PFSK-1 (cell line): ENCODE measurements around the gene UQCRFS1.

Experiments used
- FOXP2 ChIP-seq: optimal IDR thresholded peaks from 2 replicates; pipeline ENCODE3; 2011; ENCODE audit warnings: borderline replicate concordance, control low read depth, inconsistent platforms; ENCODE audit not compliant: insufficient read depth; ENCODE audit errors: extremely low read length, extremely low read depth
- POLR2AphosphoS5 ChIP-seq: IDR thresholded peaks from 2 replicates; pipeline ENCODE4 v1.6.1; 2012; ENCODE audit warnings: low read depth, mild to moderate bottlenecking, control low read depth, low read length, moderate library complexity
- SIN3A ChIP-seq: IDR thresholded peaks from 2 replicates; pipeline ENCODE4 v1.6.1; 2012; ENCODE audit warnings: mild to moderate bottlenecking, low read length, moderate library complexity, borderline replicate concordance; ENCODE audit not compliant: insufficient read depth
- TAF1 ChIP-seq: IDR thresholded peaks from 2 replicates; pipeline ENCODE4 v1.6.1; 2012; ENCODE audit warnings: low read length, control low read depth, borderline replicate concordance; ENCODE audit not compliant: insufficient read depth
- TF ChIP-seq, protein P1 (sequence below), 2 experiments: IDR thresholded peaks; 2 replicates each; pipeline versions ENCODE4 v1.6.1 to v1.8.0; 2011 to 2012; ENCODE audit warnings: low read depth in 2 of 2, low read length in 2 of 2, control low read depth in 1 of 2, inconsistent platforms in 1 of 2, mild to moderate bottlenecking in 1 of 2, moderate library complexity in 1 of 2; ENCODE audit not compliant: insufficient read depth in 1 of 2

Gene UQCRFS1

DNA sequence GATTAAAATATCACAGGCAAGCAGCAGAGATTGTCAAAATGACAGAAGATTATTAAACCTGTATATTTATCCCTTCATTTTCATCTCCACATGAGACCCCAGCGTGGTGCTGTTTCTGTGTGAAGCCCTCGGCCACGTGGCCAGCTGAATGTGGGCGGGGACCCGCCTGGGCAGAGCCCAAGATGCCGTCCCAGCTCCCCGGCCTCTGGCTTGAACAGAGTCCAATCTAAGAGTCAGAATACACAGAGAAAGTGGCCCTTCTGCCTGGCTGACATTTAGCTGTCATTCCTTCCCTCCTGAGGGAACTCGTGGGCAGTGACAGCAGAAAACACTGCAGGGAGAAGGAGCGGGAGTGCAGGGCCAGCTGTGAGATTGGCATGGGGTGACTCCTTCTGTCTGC, 34.9 kb upstream of the UQCRFS1 start:
- TF ChIP-seq, protein P1, sequence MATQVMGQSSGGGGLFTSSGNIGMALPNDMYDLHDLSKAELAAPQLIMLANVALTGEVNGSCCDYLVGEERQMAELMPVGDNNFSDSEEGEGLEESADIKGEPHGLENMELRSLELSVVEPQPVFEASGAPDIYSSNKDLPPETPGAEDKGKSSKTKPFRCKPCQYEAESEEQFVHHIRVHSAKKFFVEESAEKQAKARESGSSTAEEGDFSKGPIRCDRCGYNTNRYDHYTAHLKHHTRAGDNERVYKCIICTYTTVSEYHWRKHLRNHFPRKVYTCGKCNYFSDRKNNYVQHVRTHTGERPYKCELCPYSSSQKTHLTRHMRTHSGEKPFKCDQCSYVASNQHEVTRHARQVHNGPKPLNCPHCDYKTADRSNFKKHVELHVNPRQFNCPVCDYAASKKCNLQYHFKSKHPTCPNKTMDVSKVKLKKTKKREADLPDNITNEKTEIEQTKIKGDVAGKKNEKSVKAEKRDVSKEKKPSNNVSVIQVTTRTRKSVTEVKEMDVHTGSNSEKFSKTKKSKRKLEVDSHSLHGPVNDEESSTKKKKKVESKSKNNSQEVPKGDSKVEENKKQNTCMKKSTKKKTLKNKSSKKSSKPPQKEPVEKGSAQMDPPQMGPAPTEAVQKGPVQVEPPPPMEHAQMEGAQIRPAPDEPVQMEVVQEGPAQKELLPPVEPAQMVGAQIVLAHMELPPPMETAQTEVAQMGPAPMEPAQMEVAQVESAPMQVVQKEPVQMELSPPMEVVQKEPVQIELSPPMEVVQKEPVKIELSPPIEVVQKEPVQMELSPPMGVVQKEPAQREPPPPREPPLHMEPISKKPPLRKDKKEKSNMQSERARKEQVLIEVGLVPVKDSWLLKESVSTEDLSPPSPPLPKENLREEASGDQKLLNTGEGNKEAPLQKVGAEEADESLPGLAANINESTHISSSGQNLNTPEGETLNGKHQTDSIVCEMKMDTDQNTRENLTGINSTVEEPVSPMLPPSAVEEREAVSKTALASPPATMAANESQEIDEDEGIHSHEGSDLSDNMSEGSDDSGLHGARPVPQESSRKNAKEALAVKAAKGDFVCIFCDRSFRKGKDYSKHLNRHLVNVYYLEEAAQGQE (IDR thresholded peaks at IDR 0.05; ENCODE audit: insufficient read depth in 1 of 2, low read depth in 2 of 2, low read length in 2 of 2) = no peak

DNA sequence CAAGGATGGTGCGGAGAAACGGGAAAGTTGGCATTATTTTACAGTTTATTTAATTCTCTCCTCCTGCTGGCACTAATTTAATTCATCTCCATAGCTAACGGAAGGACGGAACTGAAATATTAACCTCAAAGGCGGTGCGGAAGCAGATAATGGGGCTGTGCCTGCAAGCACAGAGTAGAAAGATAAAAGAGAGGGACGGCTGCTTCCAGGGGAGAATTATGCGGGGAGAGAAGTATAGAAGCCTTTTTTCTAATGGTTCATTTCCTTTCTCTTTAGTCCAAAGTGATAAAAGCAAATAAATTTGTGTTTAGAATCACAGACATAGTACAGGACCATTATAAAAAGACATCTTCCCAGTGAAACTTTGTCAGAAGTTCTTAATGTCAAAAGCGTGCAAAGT, 34.5 kb upstream of the UQCRFS1 start:
- TF ChIP-seq FOXP2 = no peak
- TF ChIP-seq TAF1 = no peak
- TF ChIP-seq SIN3A = no peak

- TF ChIP-seq TAF1 (no peak), SIN3A (no peak), FOXP2 (no peak), POLR2AphosphoS5 (no peak)
- TF ChIP-seq, protein P1 (IDR thresholded peaks at IDR 0.05; ENCODE audit: insufficient read depth in 1 of 2, low read depth in 2 of 2, low read length in 2 of 2) = no peak
Measured at GRCh38 chr19:29247051-29247450, 34.1 kb upstream of the UQCRFS1 start.

DNA sequence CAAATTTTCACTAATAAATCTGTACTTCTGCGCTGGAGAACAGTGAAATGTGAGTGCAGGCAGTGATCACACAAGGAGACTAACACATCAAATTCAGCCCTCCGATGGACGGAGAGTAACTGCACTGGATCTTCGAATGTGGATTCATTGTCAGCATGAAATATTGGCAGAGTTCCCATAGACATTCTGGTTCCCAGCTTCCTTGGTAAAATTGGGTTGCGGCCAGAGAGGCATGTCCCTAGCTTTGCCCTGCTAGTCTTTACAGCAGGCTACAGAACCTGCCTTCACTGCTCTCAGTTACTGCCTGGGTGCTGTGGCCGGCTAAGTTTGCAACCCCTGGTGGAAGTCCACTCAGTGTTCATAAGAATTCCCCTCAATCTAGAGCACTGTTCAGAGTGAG, 32.3 kb upstream of the UQCRFS1 start:
- TF ChIP-seq, protein P1 (IDR thresholded peaks at IDR 0.05; ENCODE audit: insufficient read depth in 1 of 2, low read depth in 2 of 2, low read length in 2 of 2) = no peak
- TF ChIP-seq FOXP2 = no peak
- no peak for TF ChIP-seq SIN3A
- TF ChIP-seq POLR2AphosphoS5 = no peak
- no peak for TF ChIP-seq TAF1

GRCh38 chr19:29241324-29241723, 28.4 kb upstream of the UQCRFS1 start:
- TF ChIP-seq TAF1 = no peak
- no peak for TF ChIP-seq POLR2AphosphoS5
- no peak for TF ChIP-seq FOXP2
- TF ChIP-seq, protein P1 (IDR thresholded peaks at IDR 0.05; ENCODE audit: insufficient read depth in 1 of 2, low read depth in 2 of 2, low read length in 2 of 2) = no peak
- no peak for TF ChIP-seq SIN3A

DNA sequence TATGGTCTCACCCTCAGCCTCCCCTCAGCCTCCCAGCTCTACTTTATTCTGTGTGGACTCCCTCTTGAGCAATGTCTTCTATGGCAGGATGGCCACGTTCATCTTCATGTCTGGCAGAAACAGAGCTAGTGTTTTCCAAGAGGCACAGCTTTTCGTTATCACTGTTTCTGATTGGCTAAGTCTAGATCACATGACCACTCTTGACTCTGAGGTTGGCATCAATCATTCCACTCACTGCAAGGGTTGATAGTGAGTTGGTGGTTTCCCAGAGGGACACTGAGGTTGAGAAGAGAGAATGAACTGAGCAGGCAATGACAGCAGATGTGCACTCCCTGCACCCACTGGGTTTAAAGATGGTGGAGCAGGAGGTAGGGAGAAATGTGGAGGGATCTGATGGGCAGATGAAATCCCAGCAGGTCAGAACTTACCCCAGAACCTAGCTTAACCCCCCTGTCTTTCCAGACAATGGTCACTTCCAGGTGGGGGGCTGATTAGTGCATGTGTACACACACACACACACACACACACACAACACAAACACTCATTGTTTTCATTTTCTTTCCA, 26.3 kb upstream of the UQCRFS1 start:
- TF ChIP-seq SIN3A (no peak), POLR2AphosphoS5 (no peak), TAF1 (no peak), FOXP2 (no peak)
- TF ChIP-seq, protein P1 (IDR thresholded peaks at IDR 0.05; ENCODE audit: insufficient read depth in 1 of 2, low read depth in 2 of 2, low read length in 2 of 2) = no peak
